ENCODE results near the gene ANTXRL. TPM values are rescaled to one million over a fixed set of nuclear protein-coding genes. Genes with fewer than 3 reads are reported as not detected.
A peak's percentile ranks its signal among the peaks of the same experiment; 100 is the strongest.
"Not testable (repeated sequence)": the region's sequence is repeated elsewhere in the genome, so short reads cannot be mapped to it uniquely, and the experiment has no call there.

ANTXRL gene
- total RNA-seq, 1 experiment from 2014 or later = not detected

GRCh38 chr10:46253076-46254006, 33.5 kb upstream of the ANTXRL start:
- Histone ChIP-seq H3K9me3 (ENCODE audit: low read length) (no peaks in the 10 kb centered on the region), H4K20me1 (ENCODE audit: insufficient read depth, low read depth, low read length) (no peaks in the 10 kb centered on the region), H3K4me2 (ENCODE audit: low read depth, low read length, poor library complexity, severe bottlenecking) (no peak overlapping the region), H3K9me2 (replicated peaks; ENCODE audit: insufficient read depth, low read length) (no peaks in the 10 kb centered on the region), H3K4me1 (ENCODE audit: low read length) (no peaks in the 10 kb centered on the region), H3K27ac (ENCODE audit: low read length) (no peak overlapping the region), H3K36me3 (ENCODE audit: insufficient read depth, low read length) (no peaks in the 10 kb centered on the region), H2AFZ (ENCODE audit: low read length) (no peak overlapping the region), H3K9ac (ENCODE audit: low read length) (no peak overlapping the region), H3K4me3 (ENCODE audit: low read length) (no peak overlapping the region), H3K27me3 (ENCODE audit: low read length) (no peaks in the 10 kb centered on the region), H3K79me2 (ENCODE audit: low read length) (no peaks in the 10 kb centered on the region)
- no peak for DNase-seq

GRCh38 chr10:46254007-46254383, 32.8 kb upstream of the ANTXRL start:
- H3K36me3 ChIP-seq (ENCODE audit: insufficient read depth, low read length) = no peaks in the 10 kb centered on the region
- H3K4me1 ChIP-seq (ENCODE audit: low read length) = no peaks in the 10 kb centered on the region
- H3K9me3 ChIP-seq (ENCODE audit: low read length) = no peaks in the 10 kb centered on the region
- no peaks in the 10 kb centered on the region for H3K79me2 ChIP-seq (ENCODE audit: low read length)
- no peak for DNase-seq
- no peak overlapping the region for H3K27ac ChIP-seq (ENCODE audit: low read length)
- no peak overlapping the region for H3K4me3 ChIP-seq (ENCODE audit: low read length)
- H3K27me3 ChIP-seq (ENCODE audit: low read length) = no peaks in the 10 kb centered on the region
- H3K9me2 ChIP-seq (replicated peaks; ENCODE audit: insufficient read depth, low read length) = no peaks in the 10 kb centered on the region
- H4K20me1 ChIP-seq (ENCODE audit: insufficient read depth, low read depth, low read length) = no peaks in the 10 kb centered on the region
- no peak overlapping the region for H2AFZ ChIP-seq (ENCODE audit: low read length)
- no peak overlapping the region for H3K4me2 ChIP-seq (ENCODE audit: low read depth, low read length, poor library complexity, severe bottlenecking)
- no peak overlapping the region for H3K9ac ChIP-seq (ENCODE audit: low read length)

GRCh38 chr10:46254467-46254866, 32.3 kb upstream of the ANTXRL start:
- Histone ChIP-seq H3K79me2 (ENCODE audit: low read length) (no peaks in the 10 kb centered on the region), H3K4me1 (ENCODE audit: low read length) (no peaks in the 10 kb centered on the region), H3K9me3 (ENCODE audit: low read length) (no peaks in the 10 kb centered on the region), H4K20me1 (ENCODE audit: insufficient read depth, low read depth, low read length) (no peaks in the 10 kb centered on the region), H3K27ac (ENCODE audit: low read length) (no peak overlapping the region), H2AFZ (ENCODE audit: low read length) (no peak overlapping the region), H3K9ac (ENCODE audit: low read length) (no peak overlapping the region), H3K36me3 (ENCODE audit: insufficient read depth, low read length) (no peaks in the 10 kb centered on the region), H3K4me3 (ENCODE audit: low read length) (no peak overlapping the region), H3K4me2 (ENCODE audit: low read depth, low read length, poor library complexity, severe bottlenecking) (no peak overlapping the region), H3K27me3 (ENCODE audit: low read length) (no peaks in the 10 kb centered on the region), H3K9me2 (replicated peaks; ENCODE audit: insufficient read depth, low read length) (no peaks in the 10 kb centered on the region)
- no peak for DNase-seq

- not testable (repeated sequence) for H3K9ac ChIP-seq (ENCODE audit: low read length); H3K27me3 ChIP-seq (ENCODE audit: low read length); H3K36me3 ChIP-seq (ENCODE audit: insufficient read depth, low read length); H4K20me1 ChIP-seq (ENCODE audit: insufficient read depth, low read depth, low read length); H3K4me3 ChIP-seq (ENCODE audit: low read length); H3K9me2 ChIP-seq (replicated peaks; ENCODE audit: insufficient read depth, low read length); H3K4me2 ChIP-seq (ENCODE audit: low read depth, low read length, poor library complexity, severe bottlenecking); DNase-seq; H3K9me3 ChIP-seq (ENCODE audit: low read length); H2AFZ ChIP-seq (ENCODE audit: low read length); H3K4me1 ChIP-seq (ENCODE audit: low read length); H3K79me2 ChIP-seq (ENCODE audit: low read length); H3K27ac ChIP-seq (ENCODE audit: low read length)
Observed at GRCh38 chr10:46255210-46255609, 31.6 kb upstream of the ANTXRL start.

- H2AFZ ChIP-seq (ENCODE audit: low read length) = no peak overlapping the region
- H3K9me3 ChIP-seq (ENCODE audit: low read length) = no peaks in the 10 kb centered on the region
- H4K20me1 ChIP-seq (ENCODE audit: insufficient read depth, low read depth, low read length) = no peaks in the 10 kb centered on the region
- H3K9ac ChIP-seq (ENCODE audit: low read length) = no peak overlapping the region
- H3K4me1 ChIP-seq (ENCODE audit: low read length) = no peaks in the 10 kb centered on the region
- no peak overlapping the region for H3K4me2 ChIP-seq (ENCODE audit: low read depth, low read length, poor library complexity, severe bottlenecking)
- H3K9me2 ChIP-seq (replicated peaks; ENCODE audit: insufficient read depth, low read length) = no peaks in the 10 kb centered on the region
- H3K4me3 ChIP-seq (ENCODE audit: low read length) = no peak overlapping the region
- peak; percentile 71 for DNase-seq
- no peaks in the 10 kb centered on the region for H3K27me3 ChIP-seq (ENCODE audit: low read length)
- H3K27ac ChIP-seq (ENCODE audit: low read length) = no peak overlapping the region
- no peaks in the 10 kb centered on the region for H3K79me2 ChIP-seq (ENCODE audit: low read length)
- H3K36me3 ChIP-seq (ENCODE audit: insufficient read depth, low read length) = no peaks in the 10 kb centered on the region
Observed at GRCh38 chr10:46255801-46256747, 30.7 kb upstream of the ANTXRL start.

- no peak overlapping the region for H2AFZ ChIP-seq (ENCODE audit: low read length)
- no peaks in the 10 kb centered on the region for H3K79me2 ChIP-seq (ENCODE audit: low read length)
- H3K9me2 ChIP-seq (replicated peaks; ENCODE audit: insufficient read depth, low read length) = no peaks in the 10 kb centered on the region
- 0 out of 2 replicates have a peak, but pooled peaks cover 2% of the 10 kb centered on the region for H3K27me3 ChIP-seq (ENCODE audit: low read length)
- no peak overlapping the region for H3K4me3 ChIP-seq (ENCODE audit: low read length)
- no peak for DNase-seq
- H3K4me1 ChIP-seq (ENCODE audit: low read length) = no peaks in the 10 kb centered on the region
- H3K9ac ChIP-seq (ENCODE audit: low read length) = no peak overlapping the region
- H3K4me2 ChIP-seq (ENCODE audit: low read depth, low read length, poor library complexity, severe bottlenecking) = no peak overlapping the region
- no peaks in the 10 kb centered on the region for H3K36me3 ChIP-seq (ENCODE audit: insufficient read depth, low read length)
- H3K27ac ChIP-seq (ENCODE audit: low read length) = no peak overlapping the region
- no peaks in the 10 kb centered on the region for H3K9me3 ChIP-seq (ENCODE audit: low read length)
- H4K20me1 ChIP-seq (ENCODE audit: insufficient read depth, low read depth, low read length) = no peaks in the 10 kb centered on the region
Observed at GRCh38 chr10:46257099-46257498, 29.7 kb upstream of the ANTXRL start.

GRCh38 chr10:46262906-46263560, 23.8 kb upstream of the ANTXRL start:
- not testable (repeated sequence) for H3K27ac ChIP-seq (ENCODE audit: low read length); H3K4me2 ChIP-seq (ENCODE audit: low read depth, low read length, poor library complexity, severe bottlenecking); H3K4me3 ChIP-seq (ENCODE audit: low read length); H2AFZ ChIP-seq (ENCODE audit: low read length); H3K4me1 ChIP-seq (ENCODE audit: low read length); H3K79me2 ChIP-seq (ENCODE audit: low read length); DNase-seq; H3K9me2 ChIP-seq (replicated peaks; ENCODE audit: insufficient read depth, low read length); H3K9ac ChIP-seq (ENCODE audit: low read length); H3K27me3 ChIP-seq (ENCODE audit: low read length); H4K20me1 ChIP-seq (ENCODE audit: insufficient read depth, low read depth, low read length); H3K36me3 ChIP-seq (ENCODE audit: insufficient read depth, low read length); H3K9me3 ChIP-seq (ENCODE audit: low read length)

- H3K27ac ChIP-seq (ENCODE audit: low read length) = no peak overlapping the region
- H4K20me1 ChIP-seq (ENCODE audit: insufficient read depth, low read depth, low read length) = no peaks in the 10 kb centered on the region
- no peak overlapping the region for H2AFZ ChIP-seq (ENCODE audit: low read length)
- no peaks in the 10 kb centered on the region for H3K9me3 ChIP-seq (ENCODE audit: low read length)
- no peaks in the 10 kb centered on the region for H3K79me2 ChIP-seq (ENCODE audit: low read length)
- no peak overlapping the region for H3K9ac ChIP-seq (ENCODE audit: low read length)
- no peak overlapping the region for H3K4me2 ChIP-seq (ENCODE audit: low read depth, low read length, poor library complexity, severe bottlenecking)
- H3K27me3 ChIP-seq (ENCODE audit: low read length) = 0 out of 2 replicates have a peak, but pooled peaks cover 2% of the 10 kb centered on the region
- H3K36me3 ChIP-seq (ENCODE audit: insufficient read depth, low read length) = no peaks in the 10 kb centered on the region
- no peaks in the 10 kb centered on the region for H3K9me2 ChIP-seq (replicated peaks; ENCODE audit: insufficient read depth, low read length)
- DNase-seq = no peak
- no peak overlapping the region for H3K4me3 ChIP-seq (ENCODE audit: low read length)
- H3K4me1 ChIP-seq (ENCODE audit: low read length) = no peaks in the 10 kb centered on the region
Observed at GRCh38 chr10:46263831-46264268, 22.9 kb upstream of the ANTXRL start.

All from Karpas-422 (cell line).